ENCODE data around the gene CEP20.

GRCh38 chr16:15932939-15933338 is 44.5 kb upstream of the CEP20 start:
- TF ChIP-seq CTCF (conservative IDR thresholded peaks at IDR 0.05; ENCODE audit: low read length): no peak
- no peak for TF ChIP-seq EZH2phosphoT487 (IDR thresholded peaks at IDR 0.05; ENCODE audit: borderline replicate concordance)

Data from Loucy (cell line).